Hematopoietic multipotent progenitor cell treated with erythropoietin and hydrocortisone succinate and interleukin-3 and kit ligand, for 8 days (in vitro differentiated cells): ENCODE measurements around the gene OSCP1.

Experiments used
- DNase-seq: peaks from one replicate; pipeline ENCODE4 v3.0.0-alpha.2; 2015

Gene OSCP1

GRCh38 chr1:36400825-36401601 is 49.2 kb downstream of the OSCP1 start:
- peak; percentile 92 for DNase-seq

GRCh38 chr1:36400514-36400824 is 49.8 kb downstream of the OSCP1 start:
- no peak for DNase-seq

GRCh38 chr1:36398370-36398977 is 51.8 kb downstream of the OSCP1 start:
- DNase-seq: no peak

- peak; percentile 92 for DNase-seq
These were observed 52.6 kb downstream of the OSCP1 start, which contains the start of gene LSM10 for GRCh38 chr1:36397378-36398230. LSM10 (minus strand) TSS chr1:36397908; CDS start chr1:36394129, 3,779 bp downstream.

GRCh38 chr1:36397083-36397377 is 53.2 kb downstream of the OSCP1 start:
- DNase-seq: no peak

- no peak for DNase-seq
These were observed 53.9 kb downstream of the OSCP1 start for GRCh38 chr1:36396359-36396758.

- no peak for DNase-seq
These were observed 56.6 kb downstream of the OSCP1 start for GRCh38 chr1:36393686-36394085.

- DNase-seq: no peak
These were observed 57.4 kb downstream of the OSCP1 start for GRCh38 chr1:36392836-36393235.

GRCh38 chr1:36391271-36391670 is 59.0 kb downstream of the OSCP1 start:
- no peak for DNase-seq

GRCh38 chr1:36390411-36390810 is 59.8 kb downstream of the OSCP1 start:
- no peak for DNase-seq

- no peak for DNase-seq
These were observed 60.3 kb downstream of the OSCP1 start for GRCh38 chr1:36389999-36390398.

GRCh38 chr1:36389261-36389660 is 61.0 kb downstream of the OSCP1 start:
- no peak for DNase-seq

GRCh38 chr1:36387141-36387949 is 62.9 kb downstream of the OSCP1 start:
- no peak for DNase-seq

- peak; percentile 99 for DNase-seq
These were observed 63.7 kb downstream of the OSCP1 start for GRCh38 chr1:36386265-36387140.

- peak; percentile 99 for DNase-seq
These were observed 64.6 kb downstream of the OSCP1 start, which contains the start of gene STK40 for GRCh38 chr1:36385410-36386264. STK40 (minus strand) TSS chr1:36385924; CDS start chr1:36361332, 24,592 bp downstream.

- DNase-seq: peak; percentile 63
These were observed 65.5 kb downstream of the OSCP1 start for GRCh38 chr1:36384542-36385409.

GRCh38 chr1:36383240-36383639 is 67.0 kb downstream of the OSCP1 start:
- DNase-seq: no peak

GRCh38 chr1:36382669-36383068 is 67.6 kb downstream of the OSCP1 start:
- DNase-seq: no peak

GRCh38 chr1:36382231-36382630 is 68.0 kb downstream of the OSCP1 start:
- DNase-seq: no peak

- no peak for DNase-seq
These were observed 68.8 kb downstream of the OSCP1 start for GRCh38 chr1:36381405-36381804.
